ENCODE data around the gene CDK14.

The CDK14 gene

GRCh38 chr7:90938371-90938770 is 342.2 kb downstream of the CDK14 start:
- H3K27me3 ChIP-seq (ENCODE audit: control insufficient read depth, insufficient read depth, low read length), result no peaks in the 10 kb centered on the region
- no peak overlapping the region for H3K9ac ChIP-seq
- no peak overlapping the region for H3K27ac ChIP-seq
- no peaks in the 10 kb centered on the region for H3K79me2 ChIP-seq
- no peak for TF ChIP-seq CTCF (IDR thresholded peaks at IDR 0.05)
- no peaks in the 10 kb centered on the region for H3K9me3 ChIP-seq (ENCODE audit: control insufficient read depth, low read length)
- H2AFZ ChIP-seq, result no peak overlapping the region
- no peak overlapping the region for H3K4me2 ChIP-seq (ENCODE audit: low read length)
- H3K36me3 ChIP-seq (ENCODE audit: control insufficient read depth, insufficient read depth, low read length), result no peaks in the 10 kb centered on the region
- no peak overlapping the region for H3K4me3 ChIP-seq (ENCODE audit: low read depth, low read length)
- H3K4me1 ChIP-seq, result no peaks in the 10 kb centered on the region

- Histone ChIP-seq H3K36me3 (ENCODE audit: control insufficient read depth, insufficient read depth, low read length) (no peaks in the 10 kb centered on the region), H3K79me2 (no peaks in the 10 kb centered on the region), H3K9me3 (ENCODE audit: control insufficient read depth, low read length) (no peaks in the 10 kb centered on the region), H3K4me2 (ENCODE audit: low read length) (no peak overlapping the region), H3K27me3 (ENCODE audit: control insufficient read depth, insufficient read depth, low read length) (no peaks in the 10 kb centered on the region), H3K9ac (no peak overlapping the region), H3K27ac (no peak overlapping the region), H3K4me3 (ENCODE audit: low read depth, low read length) (no peak overlapping the region), H2AFZ (no peak overlapping the region), H3K4me1 (no peaks in the 10 kb centered on the region)
- no peak for TF ChIP-seq CTCF (IDR thresholded peaks at IDR 0.05)
These were observed 343.5 kb downstream of the CDK14 start for GRCh38 chr7:90939666-90940065.

- Histone ChIP-seq H3K4me2 (ENCODE audit: low read length) (no peak overlapping the region), H3K79me2 (no peaks in the 10 kb centered on the region), H2AFZ (no peak overlapping the region), H3K9ac (no peak overlapping the region), H3K27ac (no peak overlapping the region), H3K27me3 (ENCODE audit: control insufficient read depth, insufficient read depth, low read length) (no peaks in the 10 kb centered on the region), H3K36me3 (ENCODE audit: control insufficient read depth, insufficient read depth, low read length) (no peaks in the 10 kb centered on the region), H3K9me3 (ENCODE audit: control insufficient read depth, low read length) (no peaks in the 10 kb centered on the region), H3K4me1 (no peaks in the 10 kb centered on the region), H3K4me3 (ENCODE audit: low read depth, low read length) (no peak overlapping the region)
- TF ChIP-seq CTCF (IDR thresholded peaks at IDR 0.05), result no peak
These were observed 347.9 kb downstream of the CDK14 start for GRCh38 chr7:90944021-90944420.

GRCh38 chr7:90945104-90945787 is 349.1 kb downstream of the CDK14 start:
- no peaks in the 10 kb centered on the region for H3K79me2 ChIP-seq

More at GRCh38 chr7:90945104-90945787, 349.1 kb downstream of the CDK14 start:
- Histone ChIP-seq H3K9me3 (ENCODE audit: control insufficient read depth, low read length) (no peaks in the 10 kb centered on the region), H3K27me3 (ENCODE audit: control insufficient read depth, insufficient read depth, low read length) (no peaks in the 10 kb centered on the region), H3K4me1 (no peaks in the 10 kb centered on the region), H3K4me3 (ENCODE audit: low read depth, low read length) (no peak overlapping the region), H3K4me2 (ENCODE audit: low read length) (no peak overlapping the region), H3K36me3 (ENCODE audit: control insufficient read depth, insufficient read depth, low read length) (no peaks in the 10 kb centered on the region), H2AFZ (no peak overlapping the region), H3K27ac (no peak overlapping the region), H3K9ac (no peak overlapping the region)
- no peak for TF ChIP-seq CTCF (IDR thresholded peaks at IDR 0.05)
